HEK293 (cell line): ENCODE data around the gene TBX10.

Source experiments
- YY1 ChIP-seq: fragments of 450-650 bp; formaldehyde crosslinking; IDR thresholded peaks from 2 replicates; pipeline ENCODE4 v1.5.1; 2018; ENCODE audit warnings: missing biosample characterization, missing genetic modification characterization
- ZBTB21 ChIP-seq: fragments of 450-650 bp; formaldehyde crosslinking; IDR thresholded peaks from 2 replicates; pipeline ENCODE4 v1.5.1; 2017; ENCODE audit warnings: missing biosample characterization, missing genetic modification characterization
- ZEB2 ChIP-seq: fragments of 450-650 bp; formaldehyde crosslinking; IDR thresholded peaks from 2 replicates; pipeline ENCODE4 v1.5.1; 2016; ENCODE audit warnings: missing biosample characterization, missing genetic modification characterization
- ZNF121 ChIP-seq: fragments of 450-650 bp; formaldehyde crosslinking; IDR thresholded peaks from 2 replicates; pipeline ENCODE4 v1.5.1; 2016; ENCODE audit warnings: missing biosample characterization, missing genetic modification characterization
- ZNF146 ChIP-seq: fragments of 450-650 bp; formaldehyde crosslinking; IDR thresholded peaks from 2 replicates; pipeline ENCODE4 v1.5.1; 2016; ENCODE audit warnings: missing biosample characterization, missing genetic modification characterization
- ZNF324 ChIP-seq: fragments of 450-650 bp; formaldehyde crosslinking; IDR thresholded peaks from 2 replicates; pipeline ENCODE4 v1.5.1; 2016; ENCODE audit warnings: missing biosample characterization, missing genetic modification characterization
- ZNF677 ChIP-seq: fragments of 450-650 bp; IDR thresholded peaks from 2 replicates; pipeline ENCODE4 v1.5.0; 2018; ENCODE audit warnings: missing biosample characterization, mild to moderate bottlenecking, missing genetic modification characterization, moderate library complexity
- ZNF747 ChIP-seq: fragments of 450-650 bp; formaldehyde crosslinking; IDR thresholded peaks from 2 replicates; pipeline ENCODE4 v1.5.1; 2016; ENCODE audit warnings: missing biosample characterization, missing genetic modification characterization
- TF ChIP-seq, protein P1 (sequence below): fragments of 450-650 bp; formaldehyde crosslinking; IDR thresholded peaks from 2 replicates; pipeline ENCODE4 v1.5.1; 2016; ENCODE audit warnings: missing biosample characterization, missing genetic modification characterization
- TF ChIP-seq, protein P2 (sequence below): fragments of 450-650 bp; formaldehyde crosslinking; IDR thresholded peaks from 2 replicates; pipeline ENCODE4 v1.5.1; 2016; ENCODE audit warnings: missing biosample characterization, missing genetic modification characterization
- TF ChIP-seq, protein P3 (sequence below): fragments of 450-650 bp; formaldehyde crosslinking; IDR thresholded peaks from 2 replicates; pipeline ENCODE4 v1.5.1; 2016; ENCODE audit warnings: missing biosample characterization, missing genetic modification characterization

DNA sequence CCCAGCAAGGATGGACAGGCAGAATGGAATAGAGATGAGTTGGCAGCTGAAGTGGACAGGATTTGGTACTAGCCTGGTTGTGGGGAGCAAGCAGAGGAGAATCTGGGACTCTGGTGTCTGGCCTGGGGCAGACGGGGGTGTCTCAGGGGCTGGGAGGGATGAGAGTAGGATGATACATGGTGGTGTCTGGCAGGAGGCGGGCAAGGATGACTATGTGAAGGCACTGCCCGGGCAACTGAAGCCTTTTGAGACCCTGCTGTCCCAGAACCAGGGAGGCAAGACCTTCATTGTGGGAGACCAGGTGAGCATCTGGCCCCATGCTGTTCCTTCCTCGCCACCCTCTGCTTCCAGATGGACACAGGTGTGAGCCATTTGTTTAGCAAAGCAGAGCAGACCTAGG, 53.7 kb downstream of the TBX10 start:
- TF ChIP-seq ZEB2 (tag by site-specific recombination) (no peak), ZNF677 (no peak), ZNF324 (tag by site-specific recombination) (no peak), ZNF747 (tag by site-specific recombination) (no peak), ZBTB21 (tag by site-specific recombination) (no peak), YY1 (tag by site-specific recombination) (no peak), ZNF121 (tag by site-specific recombination) (no peak), ZNF146 (tag by site-specific recombination) (no peak)
- TF ChIP-seq, protein P1, sequence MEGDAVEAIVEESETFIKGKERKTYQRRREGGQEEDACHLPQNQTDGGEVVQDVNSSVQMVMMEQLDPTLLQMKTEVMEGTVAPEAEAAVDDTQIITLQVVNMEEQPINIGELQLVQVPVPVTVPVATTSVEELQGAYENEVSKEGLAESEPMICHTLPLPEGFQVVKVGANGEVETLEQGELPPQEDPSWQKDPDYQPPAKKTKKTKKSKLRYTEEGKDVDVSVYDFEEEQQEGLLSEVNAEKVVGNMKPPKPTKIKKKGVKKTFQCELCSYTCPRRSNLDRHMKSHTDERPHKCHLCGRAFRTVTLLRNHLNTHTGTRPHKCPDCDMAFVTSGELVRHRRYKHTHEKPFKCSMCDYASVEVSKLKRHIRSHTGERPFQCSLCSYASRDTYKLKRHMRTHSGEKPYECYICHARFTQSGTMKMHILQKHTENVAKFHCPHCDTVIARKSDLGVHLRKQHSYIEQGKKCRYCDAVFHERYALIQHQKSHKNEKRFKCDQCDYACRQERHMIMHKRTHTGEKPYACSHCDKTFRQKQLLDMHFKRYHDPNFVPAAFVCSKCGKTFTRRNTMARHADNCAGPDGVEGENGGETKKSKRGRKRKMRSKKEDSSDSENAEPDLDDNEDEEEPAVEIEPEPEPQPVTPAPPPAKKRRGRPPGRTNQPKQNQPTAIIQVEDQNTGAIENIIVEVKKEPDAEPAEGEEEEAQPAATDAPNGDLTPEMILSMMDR (tag by site-specific recombination): no peak
- TF ChIP-seq, protein P2, sequence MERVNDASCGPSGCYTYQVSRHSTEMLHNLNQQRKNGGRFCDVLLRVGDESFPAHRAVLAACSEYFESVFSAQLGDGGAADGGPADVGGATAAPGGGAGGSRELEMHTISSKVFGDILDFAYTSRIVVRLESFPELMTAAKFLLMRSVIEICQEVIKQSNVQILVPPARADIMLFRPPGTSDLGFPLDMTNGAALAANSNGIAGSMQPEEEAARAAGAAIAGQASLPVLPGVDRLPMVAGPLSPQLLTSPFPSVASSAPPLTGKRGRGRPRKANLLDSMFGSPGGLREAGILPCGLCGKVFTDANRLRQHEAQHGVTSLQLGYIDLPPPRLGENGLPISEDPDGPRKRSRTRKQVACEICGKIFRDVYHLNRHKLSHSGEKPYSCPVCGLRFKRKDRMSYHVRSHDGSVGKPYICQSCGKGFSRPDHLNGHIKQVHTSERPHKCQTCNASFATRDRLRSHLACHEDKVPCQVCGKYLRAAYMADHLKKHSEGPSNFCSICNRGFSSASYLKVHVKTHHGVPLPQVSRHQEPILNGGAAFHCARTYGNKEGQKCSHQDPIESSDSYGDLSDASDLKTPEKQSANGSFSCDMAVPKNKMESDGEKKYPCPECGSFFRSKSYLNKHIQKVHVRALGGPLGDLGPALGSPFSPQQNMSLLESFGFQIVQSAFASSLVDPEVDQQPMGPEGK: no peak
- TF ChIP-seq, protein P3, sequence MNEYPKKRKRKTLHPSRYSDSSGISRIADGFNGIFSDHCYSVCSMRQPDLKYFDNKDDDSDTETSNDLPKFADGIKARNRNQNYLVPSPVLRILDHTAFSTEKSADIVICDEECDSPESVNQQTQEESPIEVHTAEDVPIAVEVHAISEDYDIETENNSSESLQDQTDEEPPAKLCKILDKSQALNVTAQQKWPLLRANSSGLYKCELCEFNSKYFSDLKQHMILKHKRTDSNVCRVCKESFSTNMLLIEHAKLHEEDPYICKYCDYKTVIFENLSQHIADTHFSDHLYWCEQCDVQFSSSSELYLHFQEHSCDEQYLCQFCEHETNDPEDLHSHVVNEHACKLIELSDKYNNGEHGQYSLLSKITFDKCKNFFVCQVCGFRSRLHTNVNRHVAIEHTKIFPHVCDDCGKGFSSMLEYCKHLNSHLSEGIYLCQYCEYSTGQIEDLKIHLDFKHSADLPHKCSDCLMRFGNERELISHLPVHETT (tag by site-specific recombination): no peak
